Smooth muscle cell (in vitro differentiated cells): ENCODE measurements around the gene SMC3. TPM values are rescaled to one million over a fixed set of nuclear protein-coding genes. Genes with fewer than 3 reads are reported as not detected.

ENCODE experiments used
- DNase-seq: peaks from one replicate; lab custom pipeline; 2025; ENCODE audit not compliant: unreplicated experiment; lab: John Stamatoyannopoulos, UW
- H2AFZ ChIP-seq: fragments of 200-600 bp; sonication (generic); 2 replicates; pipeline ENCODE4 v1.6.0; 2016; ENCODE audit warnings: antibody characterized with exemption, low read depth, mild to moderate bottlenecking
- H3F3A ChIP-seq: fragments of 200-600 bp; sonication (generic); 2 replicates; pipeline ENCODE4 v1.6.0; 2017; ENCODE audit warnings: antibody characterized with exemption, low read depth
- H3K27ac ChIP-seq: fragments of 200-600 bp; sonication (generic); 2 replicates; pipeline ENCODE4 v1.5.1; 2016; ENCODE audit warnings: low read depth, mild to moderate bottlenecking
- H3K27me3 ChIP-seq: fragments of 200-600 bp; sonication (generic); 2 replicates; pipeline ENCODE4 v1.6.1; 2016; ENCODE audit warnings: low read depth, mild to moderate bottlenecking
- H3K36me3 ChIP-seq: fragments of 200-600 bp; sonication (generic); 2 replicates; pipeline ENCODE4 v1.5.1; 2016; ENCODE audit warnings: low read depth
- H3K4me1 ChIP-seq: fragments of 200-600 bp; sonication (generic); 2 replicates; pipeline ENCODE4 v1.5.1; 2016; ENCODE audit warnings: low read depth
- H3K4me2 ChIP-seq: fragments of 200-600 bp; sonication (generic); 2 replicates; pipeline ENCODE4 v1.6.0; 2016; ENCODE audit warnings: mild to moderate bottlenecking
- H3K4me3 ChIP-seq: fragments of 200-600 bp; sonication (generic); 2 replicates; pipeline ENCODE4 v1.5.1; 2016; ENCODE audit warnings: mild to moderate bottlenecking
- H3K79me2 ChIP-seq: fragments of 200-600 bp; sonication (generic); 2 replicates; pipeline ENCODE4 v1.6.0; 2016; ENCODE audit warnings: low read depth, mild to moderate bottlenecking
- H3K9ac ChIP-seq: fragments of 200-600 bp; sonication (generic); 2 replicates; pipeline ENCODE4 v1.6.0; 2016; ENCODE audit warnings: low read depth
- H3K9me3 ChIP-seq: fragments of 200-600 bp; sonication (generic); replicated peaks from 2 replicates; pipeline ENCODE4 v1.5.1; 2016; ENCODE audit warnings: low read depth
- H4K20me1 ChIP-seq: fragments of 200-600 bp; sonication (generic); 2 replicates; pipeline ENCODE4 v1.6.0; 2016; ENCODE audit warnings: low read depth
- CTCF ChIP-seq: fragments of 200-600 bp; sonication (generic); IDR thresholded peaks from 2 replicates; pipeline ENCODE4 v1.5.1; 2017; ENCODE audit warnings: borderline replicate concordance, mild to moderate bottlenecking, antibody characterized with exemption; ENCODE audit not compliant: insufficient read depth, poor library complexity, severe bottlenecking
- WGBS: methylation state at CpG from one replicate; pipeline ENCODE4 v1.1.7; 2016; ENCODE audit warnings: low lambda C conversion rate; 5-methylcytosine and 5-hydroxymethylcytosine counted together
- polyA plus RNA-seq: library from polyadenylated mRNA; unstranded; fragments of >200 nt; fragmentation: Nextera tagmentation; extraction: Ambion mirVana; gene quantifications from 2 replicates; pipeline ENCODE4 v1.2.1, GENCODE V29; 2016
- total RNA-seq: library from RNA; depleted of rRNA; stranded (reverse); fragments of >200 nt; gene quantifications from 2 replicates; pipeline ENCODE4 v1.2.3, GENCODE V29; 2014

The SMC3 gene
- total and polyA plus RNA-seq, 2 experiments from 2014 or later = 24.4 to 31.0 TPM

- Histone ChIP-seq H3K79me2 (no peaks in the 10 kb centered on the region), H3K9me3 (no peaks in the 10 kb centered on the region), H3K4me1 (no peaks in the 10 kb centered on the region), H4K20me1 (no peaks in the 10 kb centered on the region), H3K36me3 (no peaks in the 10 kb centered on the region), H3F3A (no peaks in the 10 kb centered on the region), H3K27me3 (peaks cover 4% of the 10 kb centered on the region), H3K4me2 (no peak overlapping the region), H3K27ac (no peak overlapping the region), H3K9ac (no peak overlapping the region), H2AFZ (no peak overlapping the region), H3K4me3 (no peak overlapping the region)
- WGBS = 94% methylated on average over 3 of the region's 3 CpGs
- DNase-seq = no peak
- no peak for TF ChIP-seq CTCF
These were observed 6.2 kb upstream of the SMC3 start for GRCh38 chr10:110561292-110561691.

GRCh38 chr10:110562348-110562747 is 5.1 kb upstream of the SMC3 start:
- no peak for TF ChIP-seq CTCF
- WGBS = 76% methylated on average over 4 of the region's 4 CpGs
- Histone ChIP-seq H3K4me2 (no peak overlapping the region), H3K4me3 (no peak overlapping the region), H3K27me3 (peaks cover 4% of the 10 kb centered on the region), H4K20me1 (no peaks in the 10 kb centered on the region), H3F3A (peaks cover 5% of the 10 kb centered on the region), H3K36me3 (no peaks in the 10 kb centered on the region), H2AFZ (no peak overlapping the region), H3K4me1 (no peaks in the 10 kb centered on the region), H3K79me2 (no peaks in the 10 kb centered on the region), H3K27ac (no peak overlapping the region), H3K9ac (no peak overlapping the region), H3K9me3 (no peaks in the 10 kb centered on the region)
- no peak for DNase-seq

- Histone ChIP-seq H3F3A (peaks cover 5% of the 10 kb centered on the region), H3K27ac (no peak overlapping the region), H2AFZ (no peak overlapping the region), H3K9ac (no peak overlapping the region), H3K79me2 (peaks cover 6% of the 10 kb centered on the region), H3K4me1 (no peaks in the 10 kb centered on the region), H3K4me2 (no peak overlapping the region), H3K9me3 (no peaks in the 10 kb centered on the region), H4K20me1 (no peaks in the 10 kb centered on the region), H3K27me3 (peaks cover 4% of the 10 kb centered on the region), H3K36me3 (no peaks in the 10 kb centered on the region), H3K4me3 (no peak overlapping the region)
- DNase-seq = no peak
- 79% methylated on average over 8 of the region's 8 CpGs for WGBS
- TF ChIP-seq CTCF = no peak
These were observed 4.4 kb upstream of the SMC3 start for GRCh38 chr10:110563132-110563531.

GRCh38 chr10:110566472-110567200 is 859 bp upstream of the SMC3 start:
- WGBS = 48% methylated on average over 19 of the region's 19 CpGs
- Histone ChIP-seq H3K27ac (peak overlapping the region; percentile 96), H4K20me1 (peaks cover 27% of the 10 kb centered on the region), H3K9ac (peak overlapping the region; percentile 99), H3F3A (peaks cover 5% of the 10 kb centered on the region), H3K4me3 (peak overlapping the region; percentile 94), H3K36me3 (no peaks in the 10 kb centered on the region), H3K79me2 (peaks cover 41% of the 10 kb centered on the region), H3K9me3 (no peaks in the 10 kb centered on the region), H3K4me2 (peak overlapping the region; percentile 97), H3K27me3 (no peaks in the 10 kb centered on the region), H2AFZ (peak overlapping the region; percentile 93), H3K4me1 (peaks cover 15% of the 10 kb centered on the region)
- no peak for TF ChIP-seq CTCF
- DNase-seq = no peak
